PC-3 (cell line): ENCODE measurements around the gene TMEM87B. TPM values are rescaled to one million over a fixed set of nuclear protein-coding genes. Genes with fewer than 3 reads are reported as not detected.
A peak's percentile ranks its signal among the peaks of the same experiment; 100 is the strongest.

Experiments used
- ATAC-seq: fragments of 200-7000 bp; cut with Tn5 transposase; 2 replicates; pipeline ENCODE4 v1.9.1; 2020; ENCODE audit warnings: mild to moderate bottlenecking, moderate library complexity
- BruUV-seq: library from RNA; stranded (reverse); fragments of 400-500 nt; replicated peaks from 2 replicates; lab custom pipeline; 2021; lab: Mats Ljungman, UMichigan
- CTCF ChIA-PET: fragments of 300-600 bp; sonication (Branson Sonifier 250); formaldehyde crosslinking; loops from one replicate; lab custom pipeline; 2022; ENCODE audit warnings: antibody characterized with exemption; lab: Charles Lee
- POLR2A ChIA-PET: fragments of 300-600 bp; sonication (Branson Sonifier 250); formaldehyde crosslinking; loops from one replicate; lab custom pipeline; 2022; ENCODE audit warnings: antibody characterized with exemption; ENCODE audit not compliant: unreplicated experiment; lab: Charles Lee
- DNase-seq: peaks from one replicate; pipeline ENCODE4 v3.0.0-alpha.2; 2015
- H2AFZ ChIP-seq: fragments of 300-600 bp; sonication (generic); 2 replicates; pipeline ENCODE4 v1.6.0; 2016; ENCODE audit warnings: antibody characterized with exemption, low read length
- H3F3A ChIP-seq: fragments of 300-600 bp; sonication (generic); one replicate; pipeline ENCODE4 v1.6.0; 2017; ENCODE audit warnings: antibody characterized with exemption, low read length, control low read depth, mild to moderate bottlenecking; ENCODE audit not compliant: unreplicated experiment
- H3K27ac ChIP-seq: fragments of 300-600 bp; sonication (generic); 2 replicates; pipeline ENCODE4 v1.5.1; 2016; ENCODE audit warnings: mild to moderate bottlenecking, low read length
- H3K27me3 ChIP-seq: fragments of 300-600 bp; sonication (generic); 2 replicates; pipeline ENCODE4 v1.6.1; 2016; ENCODE audit warnings: low read length, mixed read lengths
- H3K36me3 ChIP-seq: fragments of 300-600 bp; sonication (generic); 2 replicates; pipeline ENCODE4 v1.6.1; 2016; ENCODE audit warnings: low read depth, mixed run types, low read length, mixed read lengths
- H3K4me1 ChIP-seq: fragments of 300-600 bp; sonication (generic); 2 replicates; pipeline ENCODE4 v1.5.1; 2016; ENCODE audit warnings: low read length; ENCODE audit not compliant: insufficient read depth
- H3K4me2 ChIP-seq: fragments of 300-600 bp; sonication (generic); 2 replicates; pipeline ENCODE4 v1.6.0; 2016; ENCODE audit warnings: low read length
- H3K4me3 ChIP-seq: fragments of 300-600 bp; sonication (generic); 2 replicates; pipeline ENCODE4 v1.5.1; 2016; ENCODE audit warnings: mild to moderate bottlenecking, low read length, mixed read lengths
- H3K79me2 ChIP-seq: fragments of 300-600 bp; sonication (generic); 2 replicates; pipeline ENCODE4 v1.6.1; 2017; ENCODE audit warnings: low read length, mixed read lengths
- H3K9ac ChIP-seq: fragments of 300-600 bp; sonication (generic); 2 replicates; pipeline ENCODE4 v1.6.0; 2016; ENCODE audit warnings: mild to moderate bottlenecking, low read length
- H3K9me2 ChIP-seq: fragments of 300-600 bp; sonication (generic); replicated peaks from 2 replicates; pipeline ENCODE4 v1.6.1; 2016; ENCODE audit warnings: mixed run types, low read length, mixed read lengths
- H3K9me3 ChIP-seq: fragments of 300-600 bp; sonication (generic); 2 replicates; pipeline ENCODE4 v1.6.1; 2016; ENCODE audit warnings: low read length, mixed read lengths
- H4K20me1 ChIP-seq: fragments of 300-600 bp; sonication (generic); 2 replicates; pipeline ENCODE4 v1.6.1; 2016; ENCODE audit warnings: low read length, mixed read lengths
- EZH2 ChIP-seq: fragments of 300-600 bp; sonication (generic); IDR thresholded peaks from one replicate; pipeline ENCODE4 v1.6.1; 2017; ENCODE audit warnings: antibody characterized with exemption, mild to moderate bottlenecking, low read length; ENCODE audit not compliant: unreplicated experiment
- EZH2phosphoT487 ChIP-seq: fragments of 300-600 bp; sonication (generic); IDR thresholded peaks from 2 replicates; pipeline ENCODE4 v1.6.1; 2018; ENCODE audit warnings: mild to moderate bottlenecking, antibody characterized with exemption, low read length, borderline replicate concordance
- intact Hi-C: fragments of 100-400 bp; cut with micrococcal nuclease; formaldehyde crosslinking; loops from 2 replicates; pipeline ENCODE4 v1.9.0; 2023
- total RNA-seq: library from RNA; depleted of rRNA; stranded (reverse); fragments of >200 nt; gene quantifications from 2 replicates; pipeline ENCODE4 v1.2.3, GENCODE V29; 2014
- TF ChIP-seq, protein P1 (sequence below): fragments of 300-600 bp; sonication (generic); conservative IDR thresholded peaks from 2 replicates; pipeline ENCODE4 v1.5.1; 2017; ENCODE audit warnings: antibody characterized with exemption, low read depth, mild to moderate bottlenecking, low read length

The TMEM87B gene
- total RNA-seq, 1 experiment from 2014 or later, result 11.2 TPM

DNA sequence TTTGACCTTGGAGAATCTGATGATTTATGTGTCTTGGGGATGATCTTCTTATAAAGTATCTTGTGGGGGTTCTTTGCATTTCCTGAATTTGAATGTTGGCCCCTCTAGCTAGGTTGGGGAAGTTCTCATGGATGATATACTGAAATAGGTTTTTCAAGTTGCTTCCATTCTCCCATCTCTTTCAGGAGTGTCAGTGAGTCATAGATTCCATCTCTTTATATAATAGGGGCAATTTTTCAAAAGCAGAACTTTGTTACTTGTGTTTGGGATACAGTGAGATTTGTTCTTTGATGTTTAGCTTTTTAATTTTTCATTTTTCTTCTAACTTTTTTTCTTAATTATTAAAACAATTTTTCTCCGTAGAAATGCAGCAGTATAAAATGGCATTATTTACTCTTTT is 19.4 kb downstream of the TMEM87B start:
- ChIA-PET POLR2A (no interaction called here), CTCF (interaction anchor here (1.1 kb wide), 1 partner anchor 187 kb away, joined by 4 read pairs; no protein-coding TSS in a partner anchor)
- peak overlapping the region; percentile 42 for H3K9ac ChIP-seq

DNA sequence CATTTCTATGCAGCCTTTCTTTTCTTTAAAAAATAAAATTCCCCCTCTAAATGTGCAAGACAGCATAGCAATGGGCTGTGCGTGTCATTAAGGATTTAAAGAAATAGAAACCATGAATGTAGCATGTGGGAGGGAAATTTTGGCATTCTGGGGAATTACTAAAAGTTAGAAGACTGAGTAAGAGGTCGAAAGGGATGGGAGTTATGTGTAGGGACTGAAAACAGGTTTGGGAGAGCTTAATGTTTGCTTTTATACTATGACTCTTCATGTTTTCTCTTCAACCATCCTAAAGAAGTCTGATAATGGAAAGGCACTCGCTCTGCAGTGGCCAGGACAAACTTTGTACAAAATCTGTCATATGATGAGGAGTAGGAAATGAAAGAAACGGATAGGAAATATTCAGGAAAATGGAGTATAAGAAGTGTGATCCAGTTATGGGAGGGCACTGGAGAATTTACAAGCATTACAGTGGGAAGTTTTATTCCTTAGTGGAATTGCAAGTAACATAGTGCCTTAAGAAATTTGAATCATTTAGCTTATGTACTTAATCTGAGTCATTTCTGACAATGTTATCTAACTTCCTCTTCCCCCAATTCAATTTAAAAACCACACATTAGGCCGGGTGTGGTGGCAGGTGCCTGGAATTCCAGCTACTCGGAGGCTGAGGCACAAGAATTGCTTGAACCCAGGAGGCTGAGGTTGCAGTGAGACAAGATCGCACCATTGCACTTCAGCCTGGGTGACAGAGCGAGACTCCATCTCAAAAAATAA is 20.6 kb downstream of the TMEM87B start:
- POLR2A ChIA-PET, result interaction anchor here (0.6 to 0.7 kb wide), 3 partner anchors 24 to 46 kb away, joined by 4 to 8 read pairs (median 5); no protein-coding TSS in a partner anchor
- intact Hi-C loops, result no loop called here

More for the DNA sequence above, 19.4 kb downstream of the TMEM87B start:
- ATAC-seq, result no peak
- H3K4me3 ChIP-seq, result peak overlapping the region; percentile 42; the same call in 1 of the 2 replicates
- H3K36me3 ChIP-seq, result peaks cover 39% of the 10 kb centered on the region
- no peaks in the 10 kb centered on the region for H3K9me3 ChIP-seq
- no peaks in the 10 kb centered on the region for H3K9me2 ChIP-seq
- intact Hi-C loops, result no loop called here
- H3K27ac ChIP-seq, result peak overlapping the region; percentile 84
- peaks cover 31% of the 10 kb centered on the region for H3K4me1 ChIP-seq
- no TSS peak for BruUV-seq
- no peaks in the 10 kb centered on the region for H4K20me1 ChIP-seq
- no peaks in the 10 kb centered on the region for H3F3A ChIP-seq
- peak overlapping the region; percentile 72 for H3K4me2 ChIP-seq
- H3K79me2 ChIP-seq, result peaks cover 29% of the 10 kb centered on the region
- H3K27me3 ChIP-seq, result no peaks in the 10 kb centered on the region
- DNase-seq, result peak; percentile 33
- H2AFZ ChIP-seq, result no peak overlapping the region
- TF ChIP-seq, protein P1, sequence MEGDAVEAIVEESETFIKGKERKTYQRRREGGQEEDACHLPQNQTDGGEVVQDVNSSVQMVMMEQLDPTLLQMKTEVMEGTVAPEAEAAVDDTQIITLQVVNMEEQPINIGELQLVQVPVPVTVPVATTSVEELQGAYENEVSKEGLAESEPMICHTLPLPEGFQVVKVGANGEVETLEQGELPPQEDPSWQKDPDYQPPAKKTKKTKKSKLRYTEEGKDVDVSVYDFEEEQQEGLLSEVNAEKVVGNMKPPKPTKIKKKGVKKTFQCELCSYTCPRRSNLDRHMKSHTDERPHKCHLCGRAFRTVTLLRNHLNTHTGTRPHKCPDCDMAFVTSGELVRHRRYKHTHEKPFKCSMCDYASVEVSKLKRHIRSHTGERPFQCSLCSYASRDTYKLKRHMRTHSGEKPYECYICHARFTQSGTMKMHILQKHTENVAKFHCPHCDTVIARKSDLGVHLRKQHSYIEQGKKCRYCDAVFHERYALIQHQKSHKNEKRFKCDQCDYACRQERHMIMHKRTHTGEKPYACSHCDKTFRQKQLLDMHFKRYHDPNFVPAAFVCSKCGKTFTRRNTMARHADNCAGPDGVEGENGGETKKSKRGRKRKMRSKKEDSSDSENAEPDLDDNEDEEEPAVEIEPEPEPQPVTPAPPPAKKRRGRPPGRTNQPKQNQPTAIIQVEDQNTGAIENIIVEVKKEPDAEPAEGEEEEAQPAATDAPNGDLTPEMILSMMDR, result no peak
- TF ChIP-seq EZH2 (no peak), EZH2phosphoT487 (no peak)

More for the DNA sequence above, 20.6 kb downstream of the TMEM87B start:
- ATAC-seq (peak; percentile 91), DNase-seq (peak; percentile 79)
- Histone ChIP-seq H3K36me3 (peaks cover 34% of the 10 kb centered on the region), H3K27ac (peak overlapping the region; percentile 84), H3K27me3 (no peaks in the 10 kb centered on the region), H3K4me2 (peak overlapping the region; percentile 72), H3K79me2 (peaks cover 29% of the 10 kb centered on the region), H3K4me1 (peaks cover 31% of the 10 kb centered on the region), H4K20me1 (no peaks in the 10 kb centered on the region), H3F3A (no peaks in the 10 kb centered on the region), H3K9ac (peak overlapping the region; percentile 42), H3K9me3 (no peaks in the 10 kb centered on the region), H3K4me3 (peak overlapping the region; percentile 42), H2AFZ (peak overlapping the region; percentile 18; the same call in 1 of the 2 replicates), H3K9me2 (no peaks in the 10 kb centered on the region)
- TF ChIP-seq, protein P1, result no peak
- TF ChIP-seq EZH2 (no peak), EZH2phosphoT487 (no peak)
- BruUV-seq, result no TSS peak
- CTCF ChIA-PET, result interaction anchor here (1.0 to 1.1 kb wide), 2 partner anchors 21 to 188 kb away, joined by 3 to 4 read pairs; no protein-coding TSS in a partner anchor
